ENCODE measurements around the gene ELOB.

Gene ELOB

GRCh38 chr16:2811703-2812471 is 34.8 kb upstream of the ELOB start:
- no peak for DNase-seq (ENCODE audit: low read depth in 3 of 3, low spot score in 1 of 3)

GRCh38 chr16:2810651-2811050 is 33.6 kb upstream of the ELOB start:
- DNase-seq (ENCODE audit: low read depth in 3 of 3, low spot score in 1 of 3): no peak

- no peak for DNase-seq (ENCODE audit: low read depth in 3 of 3, low spot score in 1 of 3)
These were observed 32.2 kb upstream of the ELOB start for GRCh38 chr16:2809149-2809760.

GRCh38 chr16:2808181-2808580 is 31.1 kb upstream of the ELOB start:
- DNase-seq (ENCODE audit: low read depth in 3 of 3, low spot score in 1 of 3): no peak

- DNase-seq (ENCODE audit: low read depth in 3 of 3, low spot score in 1 of 3): no peak
These were observed 29.2 kb upstream of the ELOB start for GRCh38 chr16:2806286-2806685.

GRCh38 chr16:2804728-2805127 is 27.6 kb upstream of the ELOB start:
- no peak for DNase-seq (ENCODE audit: low read depth in 3 of 3, low spot score in 1 of 3)

GRCh38 chr16:2803545-2804195 is 26.6 kb upstream of the ELOB start:
- no peak for DNase-seq (ENCODE audit: low read depth in 3 of 3, low spot score in 1 of 3)

- DNase-seq (ENCODE audit: low read depth in 3 of 3, low spot score in 1 of 3): no peak
These were observed 22.8 kb upstream of the ELOB start for GRCh38 chr16:2799859-2800226.

GRCh38 chr16:2799205-2799858 is 22.3 kb upstream of the ELOB start:
- DNase-seq (ENCODE audit: low read depth in 3 of 3, low spot score in 1 of 3): no peak

GRCh38 chr16:2798723-2799204 is 21.7 kb upstream of the ELOB start:
- no peak for DNase-seq (ENCODE audit: low read depth in 3 of 3, low spot score in 1 of 3)

GRCh38 chr16:2795395-2796143 is 18.5 kb upstream of the ELOB start:
- no peak for DNase-seq (ENCODE audit: low read depth in 3 of 3, low spot score in 1 of 3)

- no peak for DNase-seq (ENCODE audit: low read depth in 3 of 3, low spot score in 1 of 3)
These were observed 15.9 kb upstream of the ELOB start for GRCh38 chr16:2792940-2793339.

- no peak for DNase-seq (ENCODE audit: low read depth in 3 of 3, low spot score in 1 of 3)
These were observed 14.1 kb upstream of the ELOB start for GRCh38 chr16:2791174-2791573.

- no peak for DNase-seq (ENCODE audit: low read depth in 3 of 3, low spot score in 1 of 3)
These were observed 13.6 kb upstream of the ELOB start for GRCh38 chr16:2790631-2791030.

GRCh38 chr16:2787961-2788360 is 10.9 kb upstream of the ELOB start:
- DNase-seq (ENCODE audit: low read depth in 3 of 3, low spot score in 1 of 3): no peak

GRCh38 chr16:2787406-2787805 is 10.3 kb upstream of the ELOB start, which contains the start of gene PRSS33:
TSS of gene PRSS33 (minus strand) at chr16:2787560. CDS start at chr16:2786547, 1,013 bp downstream.
- no peak for DNase-seq (ENCODE audit: low read depth in 3 of 3, low spot score in 1 of 3)

GRCh38 chr16:2786826-2787151 is 9.7 kb upstream of the ELOB start:
- no peak for DNase-seq (ENCODE audit: low read depth in 3 of 3, low spot score in 1 of 3)

- DNase-seq (ENCODE audit: low read depth in 3 of 3, low spot score in 1 of 3): no peak
These were observed 9.2 kb upstream of the ELOB start for GRCh38 chr16:2786061-2786825.

GRCh38 chr16:2785101-2785991 is 8.3 kb upstream of the ELOB start:
- peak in 1 of 3 donors; percentile 29 for DNase-seq (ENCODE audit: low read depth in 3 of 3, low spot score in 1 of 3)
